Adrenal gland (tissue), 12 donors: ENCODE measurements around the gene POLR3B. TPM values are rescaled to one million over a fixed set of nuclear protein-coding genes. Genes with fewer than 3 reads are reported as not detected.
A peak's percentile ranks its signal among the peaks of the same experiment; 100 is the strongest.

Source experiments
- DNase-seq, 7 donors: peaks; one replicate each; pipeline ENCODE4 v3.0.0-alpha.2; 2019 to 2020
- H3K27ac ChIP-seq, 5 donors: fragments of 200-600 bp; sonication (generic) in 4 of 5; 1 replicate in 3 of 5; 2 replicates in 2 of 5; pipeline versions ENCODE4 v1.5.1 to v1.8.0; 2016 to 2020; ENCODE audit warnings: mild to moderate bottlenecking in 1 of 5
- H3K27me3 ChIP-seq: fragments of 200-600 bp; 2 replicates; pipeline ENCODE4 v1.8.0; 2021
- H3K36me3 ChIP-seq, 2 donors: fragments of 200-600 bp; replicated peaks in 1 of 2; 1 replicate in 1 of 2; 2 replicates in 1 of 2; pipeline versions ENCODE4 v1.5.1 to v1.8.0; 2018 to 2022
- H3K4me1 ChIP-seq, 2 donors: fragments of 200-600 bp; replicated peaks in 1 of 2; 1 replicate in 1 of 2; 2 replicates in 1 of 2; pipeline versions ENCODE4 v1.5.1 to v1.8.0; 2018 to 2021
- H3K4me3 ChIP-seq, 4 donors: fragments of 200-600 bp; sonication (generic) in 3 of 4; one replicate each; pipeline ENCODE4 v1.5.1; 2016 to 2018
- H3K9me3 ChIP-seq, 3 donors: fragments of 200-600 bp; sonication (generic) in 1 of 3; replicated peaks in 1 of 3; 1 replicate in 2 of 3; 2 replicates in 1 of 3; pipeline versions ENCODE4 v1.5.1 to v1.8.0; 2016 to 2021
- POLR2A ChIP-seq, 2 donors: fragments of 450-650 bp; IDR thresholded peaks; one replicate each; pipeline ENCODE4 v1.6.1; 2017; ENCODE audit warnings: antibody characterized with exemption in 2 of 2, mild to moderate bottlenecking in 2 of 2, moderate library complexity in 1 of 2
- WGBS, 4 donors: extraction: QIAGEN DNeasy Blood & Tissue Kit in 2 of 4; methylation state at CpG; one replicate each; pipeline versions ENCODE4 v1.1.5 to v1.1.7; 2013 to 2017; 5-methylcytosine and 5-hydroxymethylcytosine counted together
- intact Hi-C, 2 donors: fragments of 100-400 bp; cut with DNase I; formaldehyde crosslinking; loops; one replicate each; pipeline versions ENCODE4 v1.14.1 to v1.15.0; 2022 to 2023
- polyA plus RNA-seq, 3 donors: library from polyadenylated mRNA; stranded (reverse); fragments of 200-250 nt in 2 of 3; fragments of 350-450 nt in 1 of 3; fragmentation: Illumina TruSeq in 1 of 3; extraction: RNeasy Lipid Tissue Mini Kit (QIAGEN cat#74804) in 1 of 3; gene quantifications; one replicate each; pipeline ENCODE4 v1.2.3, GENCODE V29; 2013 to 2014
- total RNA-seq, 9 donors: library from RNA; depleted of rRNA in 4 of 9; stranded (reverse); fragments of >200 nt in 4 of 9; fragments of 120-200 nt in 1 of 9; fragmentation: NEBNext Ultra II Directional in 1 of 9; extraction: Animal tissue kit (Norgen Biotek cat#: 25700) in 1 of 9; gene quantifications; one replicate each; pipeline versions ENCODE4 v1.1.0 to v1.2.4, GENCODE V29; 2013 to 2023
- TF ChIP-seq, protein P1 (sequence below), 6 experiments: fragments of 450-650 bp in 4 of 6; fragments of 200-600 bp in 2 of 6; sonication (generic) in 1 of 6; IDR thresholded peaks; 1 replicate in 5 of 6; 2 replicates in 1 of 6; pipeline versions ENCODE4 v1.5.1 to v1.8.0; 2016 to 2021; ENCODE audit warnings: antibody characterized with exemption in 6 of 6, mild to moderate bottlenecking in 2 of 6, moderate library complexity in 1 of 6
- donor health status: healthy with polysubstance abuse.
- donor health status: Bipolar disorder and iron deficiency.
- donor health status: DM: yes; HTN: yes; CAD: no.
- donor health status: DM: no; HTN: no; CAD: no.
- donor health status: DM: no; HTN: no; CAD: no.
- donor health status: DM: yes; HTN: yes; CAD: no.

The POLR3B gene
- total and polyA plus RNA-seq, 12 donors: 2.6 to 33.8 (median 13.7) TPM

GRCh38 chr12:106315523-106315922 is 42.0 kb upstream of the POLR3B start:
- DNase-seq: no peak
- 87 to 94% (median 90%) methylated on average over 4 of the region's 4 CpGs for WGBS, 4 donors
- peaks cover 0 to 24% of the 10 kb centered on the region in 2 donors for H3K36me3 ChIP-seq
- H3K4me1 ChIP-seq: peaks cover 0 to 18% of the 10 kb centered on the region in 2 donors
- no peak overlapping the region for H3K27ac ChIP-seq
- no peaks in the 10 kb centered on the region for H3K27me3 ChIP-seq
- no peak for TF ChIP-seq POLR2A (IDR thresholded peaks at IDR 0.05)
- TF ChIP-seq, protein P1, sequence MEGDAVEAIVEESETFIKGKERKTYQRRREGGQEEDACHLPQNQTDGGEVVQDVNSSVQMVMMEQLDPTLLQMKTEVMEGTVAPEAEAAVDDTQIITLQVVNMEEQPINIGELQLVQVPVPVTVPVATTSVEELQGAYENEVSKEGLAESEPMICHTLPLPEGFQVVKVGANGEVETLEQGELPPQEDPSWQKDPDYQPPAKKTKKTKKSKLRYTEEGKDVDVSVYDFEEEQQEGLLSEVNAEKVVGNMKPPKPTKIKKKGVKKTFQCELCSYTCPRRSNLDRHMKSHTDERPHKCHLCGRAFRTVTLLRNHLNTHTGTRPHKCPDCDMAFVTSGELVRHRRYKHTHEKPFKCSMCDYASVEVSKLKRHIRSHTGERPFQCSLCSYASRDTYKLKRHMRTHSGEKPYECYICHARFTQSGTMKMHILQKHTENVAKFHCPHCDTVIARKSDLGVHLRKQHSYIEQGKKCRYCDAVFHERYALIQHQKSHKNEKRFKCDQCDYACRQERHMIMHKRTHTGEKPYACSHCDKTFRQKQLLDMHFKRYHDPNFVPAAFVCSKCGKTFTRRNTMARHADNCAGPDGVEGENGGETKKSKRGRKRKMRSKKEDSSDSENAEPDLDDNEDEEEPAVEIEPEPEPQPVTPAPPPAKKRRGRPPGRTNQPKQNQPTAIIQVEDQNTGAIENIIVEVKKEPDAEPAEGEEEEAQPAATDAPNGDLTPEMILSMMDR (IDR thresholded peaks at IDR 0.05): no peak
- H3K4me3 ChIP-seq: no peak overlapping the region
- H3K9me3 ChIP-seq: no peaks in the 10 kb centered on the region
- intact Hi-C loops: no loop called here

- H3K27ac ChIP-seq: no peak overlapping the region
- no peaks in the 10 kb centered on the region for H3K9me3 ChIP-seq
- no peak overlapping the region for H3K4me3 ChIP-seq
- DNase-seq: peak; percentile 39 to 66 (median 58)
- no peaks in the 10 kb centered on the region for H3K27me3 ChIP-seq
- peaks cover 0 to 39% of the 10 kb centered on the region in 2 donors for H3K36me3 ChIP-seq
- 93 to 96% (median 94%) methylated on average over 6 of the region's 6 CpGs for WGBS, 4 donors
- intact Hi-C loops: no loop called here
- TF ChIP-seq POLR2A (IDR thresholded peaks at IDR 0.05): no peak
- TF ChIP-seq, protein P1 (IDR thresholded peaks at IDR 0.05): no peak
- peaks cover 0 to 5% of the 10 kb centered on the region in 2 donors for H3K4me1 ChIP-seq
Measured at GRCh38 chr12:106317406-106318082, 40.0 kb upstream of the POLR3B start.

- 59 to 75% (median 69%) methylated on average over 7 of the region's 7 CpGs for WGBS, 4 donors
- no peaks in the 10 kb centered on the region for H3K27me3 ChIP-seq
- TF ChIP-seq POLR2A (IDR thresholded peaks at IDR 0.05): no peak
- peaks cover 0 to 5% of the 10 kb centered on the region in 2 donors for H3K4me1 ChIP-seq
- peaks cover 0 to 49% of the 10 kb centered on the region in 2 donors for H3K36me3 ChIP-seq
- DNase-seq: no peak
- no peak overlapping the region for H3K4me3 ChIP-seq
- H3K9me3 ChIP-seq: no peaks in the 10 kb centered on the region
- intact Hi-C loops: no loop called here
- no peak overlapping the region for H3K27ac ChIP-seq
Measured at GRCh38 chr12:106321139-106321850, 36.3 kb upstream of the POLR3B start.

DNA sequence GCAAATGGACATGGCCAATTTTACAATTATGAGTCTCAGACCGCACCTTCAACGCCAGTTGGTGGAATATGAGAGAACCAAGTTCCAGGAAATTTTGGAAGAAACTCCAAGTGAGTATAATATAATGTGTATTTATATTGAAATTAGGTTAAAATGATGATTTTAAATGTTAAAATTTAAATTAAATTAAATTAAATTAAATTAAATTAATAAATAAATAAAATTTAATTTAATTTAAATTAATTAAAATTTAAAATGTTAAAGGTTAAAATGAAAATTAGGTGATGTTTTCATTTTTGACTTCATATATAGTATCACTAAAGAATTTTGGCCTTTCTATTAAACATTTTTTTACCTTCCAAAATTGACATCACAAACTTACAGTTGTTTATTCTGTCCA is 34.0 kb upstream of the POLR3B start:
- no peaks in the 10 kb centered on the region for H3K27me3 ChIP-seq
- intact Hi-C loops: no loop called here
- no peaks in the 10 kb centered on the region for H3K9me3 ChIP-seq
- no peak overlapping the region for H3K4me3 ChIP-seq
- WGBS, 4 donors: 95 to 99% (median 98%) methylated on average over 2 of the region's 2 CpGs
- TF ChIP-seq POLR2A (IDR thresholded peaks at IDR 0.05): no peak
- TF ChIP-seq, protein P1 (IDR thresholded peaks at IDR 0.05): no peak
- H3K27ac ChIP-seq: no peak overlapping the region
- peaks cover 2 to 5% of the 10 kb centered on the region in 2 donors for H3K4me1 ChIP-seq
- DNase-seq: no peak
- peaks cover 0 to 57% of the 10 kb centered on the region in 2 donors for H3K36me3 ChIP-seq
